IMR-90 (cell line): ENCODE results near the gene ATRN.

Experiments
- CEBPB ChIP-seq: IDR thresholded peaks from 2 replicates; pipeline ENCODE4 v1.6.1; 2012; ENCODE audit warnings: low read depth, low read length, improper control_type of control experiment
- CHD1 ChIP-seq: IDR thresholded peaks from 2 replicates; pipeline ENCODE4 v1.6.1; 2012; ENCODE audit warnings: low read depth, low read length, improper control_type of control experiment
- ELK1 ChIP-seq: fragments of 150-350 bp; IDR thresholded peaks from 2 replicates; pipeline ENCODE4 v1.6.1; 2016; ENCODE audit warnings: low read depth, mild to moderate bottlenecking, low read length, moderate library complexity, borderline replicate concordance
- FOS ChIP-seq: fragments of 150-350 bp; IDR thresholded peaks from 2 replicates; pipeline ENCODE4 v1.6.1; 2016; ENCODE audit warnings: low read depth, low read length
- MAZ ChIP-seq: IDR thresholded peaks from 2 replicates; pipeline ENCODE4 v1.6.1; 2012; ENCODE audit warnings: low read depth, mild to moderate bottlenecking, low read length, improper control_type of control experiment, moderate library complexity, borderline replicate concordance
- MXI1 ChIP-seq: IDR thresholded peaks from 2 replicates; pipeline ENCODE4 v1.6.1; 2012; ENCODE audit warnings: low read depth, mild to moderate bottlenecking, low read length, moderate library complexity, borderline replicate concordance
- NFE2L2 ChIP-seq: fragments of 150-350 bp; IDR thresholded peaks from 2 replicates; pipeline ENCODE4 v1.6.1; 2016; ENCODE audit warnings: low read depth, mild to moderate bottlenecking, low read length
- POLR2A ChIP-seq: IDR thresholded peaks from 2 replicates; pipeline ENCODE4 v1.6.1; 2012; ENCODE audit warnings: mild to moderate bottlenecking, low read depth, low read length
- RAD21 ChIP-seq: IDR thresholded peaks from 2 replicates; pipeline ENCODE4 v1.6.1; 2012; ENCODE audit warnings: low read length, improper control_type of control experiment
- RFX5 ChIP-seq: IDR thresholded peaks from 2 replicates; pipeline ENCODE4 v1.8.0; 2012; ENCODE audit warnings: low read depth, mild to moderate bottlenecking, low read length, moderate library complexity
- SMC3 ChIP-seq: fragments of 150-350 bp; IDR thresholded peaks from 2 replicates; pipeline ENCODE4 v1.6.1; 2016; ENCODE audit warnings: low read depth, mild to moderate bottlenecking, antibody characterized with exemption, low read length, moderate library complexity
- USF2 ChIP-seq: fragments of 150-350 bp; IDR thresholded peaks from 2 replicates; pipeline ENCODE4 v1.6.1; 2017; ENCODE audit warnings: mild to moderate bottlenecking, antibody characterized with exemption, low read length, low read depth
- TF ChIP-seq, protein P1 (sequence below): conservative IDR thresholded peaks from 2 replicates; pipeline ENCODE4 v1.5.1; 2012; ENCODE audit warnings: mild to moderate bottlenecking, low read depth, low read length, improper control_type of control experiment

GRCh38 chr20:3592931-3593330 lies 122.1 kb downstream of the ATRN start:
- TF ChIP-seq POLR2A (no peak), RAD21 (no peak), MAZ (no peak), CEBPB (no peak), RFX5 (no peak), SMC3 (no peak), MXI1 (no peak), USF2 (no peak), ELK1 (no peak), FOS (no peak), CHD1 (no peak), NFE2L2 (no peak)
- TF ChIP-seq, protein P1, sequence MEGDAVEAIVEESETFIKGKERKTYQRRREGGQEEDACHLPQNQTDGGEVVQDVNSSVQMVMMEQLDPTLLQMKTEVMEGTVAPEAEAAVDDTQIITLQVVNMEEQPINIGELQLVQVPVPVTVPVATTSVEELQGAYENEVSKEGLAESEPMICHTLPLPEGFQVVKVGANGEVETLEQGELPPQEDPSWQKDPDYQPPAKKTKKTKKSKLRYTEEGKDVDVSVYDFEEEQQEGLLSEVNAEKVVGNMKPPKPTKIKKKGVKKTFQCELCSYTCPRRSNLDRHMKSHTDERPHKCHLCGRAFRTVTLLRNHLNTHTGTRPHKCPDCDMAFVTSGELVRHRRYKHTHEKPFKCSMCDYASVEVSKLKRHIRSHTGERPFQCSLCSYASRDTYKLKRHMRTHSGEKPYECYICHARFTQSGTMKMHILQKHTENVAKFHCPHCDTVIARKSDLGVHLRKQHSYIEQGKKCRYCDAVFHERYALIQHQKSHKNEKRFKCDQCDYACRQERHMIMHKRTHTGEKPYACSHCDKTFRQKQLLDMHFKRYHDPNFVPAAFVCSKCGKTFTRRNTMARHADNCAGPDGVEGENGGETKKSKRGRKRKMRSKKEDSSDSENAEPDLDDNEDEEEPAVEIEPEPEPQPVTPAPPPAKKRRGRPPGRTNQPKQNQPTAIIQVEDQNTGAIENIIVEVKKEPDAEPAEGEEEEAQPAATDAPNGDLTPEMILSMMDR, result no peak
